ENCODE results near the gene NOX4. TPM values are rescaled to one million over a fixed set of nuclear protein-coding genes. Genes with fewer than 3 reads are reported as not detected.

NOX4 gene
- total RNA-seq, 1 experiment from 2014 or later, result 3.0 TPM

GRCh38 chr11:89463266-89463780, 27.9 kb downstream of the NOX4 start:
- Histone ChIP-seq H3K14ac (ENCODE audit: insufficient read depth, low read length) (no peak overlapping the region), H3K23ac (ENCODE audit: insufficient read length, low read depth, low read length) (no peak overlapping the region), H3K9me3 (ENCODE audit: control insufficient read depth, low read depth, low read length) (no peaks in the 10 kb centered on the region), H3T11ph (ENCODE audit: low read length) (no peak overlapping the region), H2BK12ac (ENCODE audit: insufficient read length, low read depth, low read length) (no peak overlapping the region), H3K79me1 (ENCODE audit: insufficient read depth, low read depth, low read length, poor library complexity, severe bottlenecking) (no peaks in the 10 kb centered on the region), H2BK5ac (ENCODE audit: insufficient read length, low read length) (no peak overlapping the region), H2BK120ac (ENCODE audit: low read depth, low read length, poor library complexity, severe bottlenecking) (no peak overlapping the region), H4K20me1 (ENCODE audit: control insufficient read depth, insufficient read depth, insufficient read length) (no peaks in the 10 kb centered on the region), H2AFZ (ENCODE audit: low read length) (no peak overlapping the region), H3K27ac (ENCODE audit: insufficient read length, low read depth, low read length) (no peak overlapping the region), H3K9ac (ENCODE audit: extremely low read depth, insufficient read length, low read length) (no peak overlapping the region), H4K91ac (ENCODE audit: insufficient read length, low read depth, low read length) (no peak overlapping the region), H3K18ac (ENCODE audit: insufficient read length, low read depth, low read length) (no peak overlapping the region), H4K5ac (ENCODE audit: insufficient read length, low read depth, low read length) (no peak overlapping the region), H3K4ac (ENCODE audit: low read depth, low read length) (no peak overlapping the region), H3K23me2 (ENCODE audit: insufficient read length, low read depth, low read length, poor library complexity, severe bottlenecking) (no peaks in the 10 kb centered on the region), H2BK20ac (ENCODE audit: low read depth, low read length, poor library complexity, severe bottlenecking) (no peak overlapping the region), H3K56ac (ENCODE audit: insufficient read length, low read depth, low read length) (no peak overlapping the region), H3K4me2 (ENCODE audit: insufficient read depth, insufficient read length, low read length) (no peak overlapping the region), H2AK5ac (ENCODE audit: insufficient read length, low read length) (no peak overlapping the region), H3K4me1 (ENCODE audit: insufficient read depth, low read length) (no peaks in the 10 kb centered on the region), H4K8ac (replicated peaks; ENCODE audit: insufficient read length, low read depth, low read length) (no peak overlapping the region), H2BK15ac (ENCODE audit: low read depth, low read length) (no peak overlapping the region), H3K27me3 (ENCODE audit: insufficient read depth, low read length) (no peaks in the 10 kb centered on the region), H3K79me2 (ENCODE audit: insufficient read depth, low read length) (no peaks in the 10 kb centered on the region)
- Mint-ChIP-seq H3K4me1 (no peaks in the 10 kb centered on the region), H3K36me3 (ENCODE audit: insufficient read depth in 1 of 3, low read depth in 3 of 3) (no peaks in the 10 kb centered on the region; a peak in 1 of 7 replicates), H3K9me3 (no peaks in the 10 kb centered on the region; a peak in 1 of 5 replicates), H3K27me3 (ENCODE audit: low read depth) (no peaks in the 10 kb centered on the region), H3K4me3 (no peak overlapping the region), H3K27ac (no peak overlapping the region)
- no peak for TF ChIP-seq CTCF (conservative IDR thresholded peaks at IDR 0.05)
- WGBS (ENCODE audit: extremely low coverage, insufficient read length, low lambda C conversion rate), result no CpG with 5 or more reads among the region's 1 CpG
- no peak for DNase-seq
